ENCODE measurements around the gene NAV3.

Gene NAV3

GRCh38 chr12:77996670-77997069 is 166.0 kb downstream of the NAV3 start:
- no peak for DNase-seq

GRCh38 chr12:77998236-77998786 is 167.6 kb downstream of the NAV3 start:
- DNase-seq = no peak

- DNase-seq = no peak
Observed at GRCh38 chr12:77999074-77999715, 168.5 kb downstream of the NAV3 start.

- no peak for DNase-seq
Observed at GRCh38 chr12:78002878-78003277, 172.2 kb downstream of the NAV3 start.

- DNase-seq = no peak
Observed at GRCh38 chr12:78004249-78005093, 173.8 kb downstream of the NAV3 start.

GRCh38 chr12:78005094-78005492 is 174.4 kb downstream of the NAV3 start:
- no peak for DNase-seq

- DNase-seq = no peak
Observed at GRCh38 chr12:78007173-78007572, 176.5 kb downstream of the NAV3 start.

- DNase-seq = no peak
Observed at GRCh38 chr12:78009031-78009430, 178.3 kb downstream of the NAV3 start.

GRCh38 chr12:78018171-78018910 is 187.6 kb downstream of the NAV3 start:
- no peak for DNase-seq

GRCh38 chr12:78018939-78019338 is 188.2 kb downstream of the NAV3 start:
- no peak for DNase-seq

GRCh38 chr12:78028426-78028825 is 197.7 kb downstream of the NAV3 start:
- DNase-seq = no peak

- no peak for DNase-seq
Observed at GRCh38 chr12:78034025-78034424, 203.3 kb downstream of the NAV3 start.

GRCh38 chr12:78035901-78036606 is 205.4 kb downstream of the NAV3 start:
- peak in 1 of 2 experiments; percentile 47 for DNase-seq

- peak in 1 of 2 experiments; percentile 48 for DNase-seq
Observed at GRCh38 chr12:78036874-78037273, 206.2 kb downstream of the NAV3 start.

GRCh38 chr12:78037707-78038106 is 207.0 kb downstream of the NAV3 start:
- DNase-seq = no peak

- DNase-seq = peak in 1 of 2 experiments; percentile 22
Observed at GRCh38 chr12:78038541-78038940, 207.8 kb downstream of the NAV3 start.

GRCh38 chr12:78038986-78039385 is 208.3 kb downstream of the NAV3 start:
- DNase-seq = no peak

- DNase-seq = no peak
Observed at GRCh38 chr12:78040111-78040510, 209.4 kb downstream of the NAV3 start.

GRCh38 chr12:78050790-78051189 is 220.1 kb downstream of the NAV3 start:
- no peak for DNase-seq

GRCh38 chr12:78055545-78055944 is 224.9 kb downstream of the NAV3 start:
- no peak for DNase-seq

- DNase-seq = no peak
Observed at GRCh38 chr12:78057075-78057474, 226.4 kb downstream of the NAV3 start.

- no peak for DNase-seq
Observed at GRCh38 chr12:78060186-78060585, 229.5 kb downstream of the NAV3 start.

- no peak for DNase-seq
Observed at GRCh38 chr12:78062786-78063185, 232.1 kb downstream of the NAV3 start.

Measured in cerebellar nuclear complex (tissue), 1 donor.